Keratinocyte (primary cell): ENCODE results near the gene MAPKAPK5.

ENCODE experiments used
- EZH2 ChIP-seq: IDR thresholded peaks from one replicate; pipeline ENCODE4 v1.6.1; 2012; ENCODE audit warnings: inconsistent platforms, mild to moderate bottlenecking, low read length, moderate library complexity
- TF ChIP-seq, protein P1 (sequence below), 3 experiments: IDR thresholded peaks in 1 of 3; conservative IDR thresholded peaks in 1 of 3; optimal IDR thresholded peaks in 1 of 3; 2 replicates in 2 of 3; 3 replicates in 1 of 3; pipeline versions ENCODE3 to v1.5.1; 2011; ENCODE audit warnings: low read length in 3 of 3, mild to moderate bottlenecking in 3 of 3, moderate library complexity in 2 of 3, control low read depth in 1 of 3, inconsistent platforms in 1 of 3; ENCODE audit not compliant: insufficient read depth in 2 of 3; ENCODE audit errors: extremely low read depth in 1 of 3

- no peak for TF ChIP-seq EZH2
- TF ChIP-seq, protein P1, sequence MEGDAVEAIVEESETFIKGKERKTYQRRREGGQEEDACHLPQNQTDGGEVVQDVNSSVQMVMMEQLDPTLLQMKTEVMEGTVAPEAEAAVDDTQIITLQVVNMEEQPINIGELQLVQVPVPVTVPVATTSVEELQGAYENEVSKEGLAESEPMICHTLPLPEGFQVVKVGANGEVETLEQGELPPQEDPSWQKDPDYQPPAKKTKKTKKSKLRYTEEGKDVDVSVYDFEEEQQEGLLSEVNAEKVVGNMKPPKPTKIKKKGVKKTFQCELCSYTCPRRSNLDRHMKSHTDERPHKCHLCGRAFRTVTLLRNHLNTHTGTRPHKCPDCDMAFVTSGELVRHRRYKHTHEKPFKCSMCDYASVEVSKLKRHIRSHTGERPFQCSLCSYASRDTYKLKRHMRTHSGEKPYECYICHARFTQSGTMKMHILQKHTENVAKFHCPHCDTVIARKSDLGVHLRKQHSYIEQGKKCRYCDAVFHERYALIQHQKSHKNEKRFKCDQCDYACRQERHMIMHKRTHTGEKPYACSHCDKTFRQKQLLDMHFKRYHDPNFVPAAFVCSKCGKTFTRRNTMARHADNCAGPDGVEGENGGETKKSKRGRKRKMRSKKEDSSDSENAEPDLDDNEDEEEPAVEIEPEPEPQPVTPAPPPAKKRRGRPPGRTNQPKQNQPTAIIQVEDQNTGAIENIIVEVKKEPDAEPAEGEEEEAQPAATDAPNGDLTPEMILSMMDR (optimal IDR thresholded peaks at IDR 0.05 in 1 of 3, IDR thresholded peaks at IDR 0.05 in 1 of 3, conservative IDR thresholded peaks at IDR 0.05 in 1 of 3; ENCODE audit: extremely low read depth in 1 of 3, insufficient read depth in 2 of 3, low read length in 3 of 3) = no peak
These were observed 85.3 kb downstream of the MAPKAPK5 start for GRCh38 chr12:111927346-111927745.
